K562 (cell line): ENCODE results near the gene GPR78.

Experiments used
- ATF2 ChIP-seq: sonication (generic); formaldehyde crosslinking; IDR thresholded peaks from 2 replicates; pipeline ENCODE4 v1.8.1; 2022; ENCODE audit warnings: missing genetic modification reagents
- CTCF ChIP-seq, 3 experiments: IDR thresholded peaks in 2 of 3; conservative IDR thresholded peaks in 1 of 3; 2 replicates each; pipeline ENCODE4 v1.5.1; 2011 to 2012; ENCODE audit warnings: low read length in 3 of 3, mild to moderate bottlenecking in 3 of 3, control low read depth in 2 of 3, improper control_type of control experiment in 1 of 3, inconsistent platforms in 1 of 3, low read depth in 1 of 3, mixed read lengths in 1 of 3, moderate library complexity in 1 of 3; ENCODE audit not compliant: insufficient read depth in 2 of 3
- FOXM1 ChIP-seq, 2 experiments: fragments of 450-650 bp in 1 of 2; sonication (generic) in 1 of 2; formaldehyde crosslinking in 1 of 2; IDR thresholded peaks; 2 replicates each; pipeline versions ENCODE4 v1.6.1 to v1.9.0; 2017 to 2022; ENCODE audit warnings: low read depth in 2 of 2, mild to moderate bottlenecking in 2 of 2, missing genetic modification reagents in 1 of 2, moderate library complexity in 1 of 2
- JUN ChIP-seq, 2 experiments: sonication (generic) in 1 of 2; formaldehyde crosslinking in 1 of 2; IDR thresholded peaks; 2 replicates each; pipeline versions ENCODE4 v1.6.1 to v1.8.0; 2012 to 2022; ENCODE audit warnings: borderline replicate concordance in 2 of 2, mild to moderate bottlenecking in 2 of 2, improper control_type of control experiment in 1 of 2, low read depth in 1 of 2, low read length in 1 of 2, missing genetic modification reagents in 1 of 2
- USF2 ChIP-seq: sonication (generic); formaldehyde crosslinking; IDR thresholded peaks from 2 replicates; pipeline ENCODE4 v1.5.0; 2020; ENCODE audit warnings: missing genetic modification reagents

DNA sequence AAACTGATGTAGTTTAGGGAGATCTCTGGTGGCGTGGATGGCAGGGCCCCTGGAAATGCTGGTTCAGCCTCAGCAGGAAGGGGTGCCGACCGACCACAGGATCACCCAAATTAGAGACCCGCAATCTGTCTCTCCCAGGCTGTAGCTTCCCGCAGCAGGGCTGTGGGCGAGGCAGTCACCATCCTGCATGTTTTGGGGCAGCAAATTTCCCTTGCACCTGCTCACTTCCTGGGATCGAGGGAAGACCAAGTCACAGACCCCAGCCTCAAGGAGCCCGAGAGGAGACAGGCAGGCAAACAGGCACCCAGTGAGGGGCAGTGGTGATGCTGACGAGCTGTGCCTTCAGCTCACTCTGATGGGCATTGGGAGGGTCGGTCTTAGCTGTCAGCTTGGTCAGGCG is 21.2 kb upstream of the GPR78 start:
- no peak for TF ChIP-seq JUN (IDR thresholded peaks at IDR 0.05; ENCODE audit: borderline replicate concordance, low read depth, low read length)
- TF ChIP-seq JUN (CRISPR knock-in tag; IDR thresholded peaks at IDR 0.05; ENCODE audit: borderline replicate concordance) = no peak
- TF ChIP-seq CTCF (IDR thresholded peaks at IDR 0.05 in 2 of 3, conservative IDR thresholded peaks at IDR 0.05 in 1 of 3; ENCODE audit: insufficient read depth in 2 of 3, low read depth in 1 of 3, low read length in 3 of 3) = no peak
- TF ChIP-seq ATF2 (CRISPR knock-in tag) = no peak
- TF ChIP-seq FOXM1 (IDR thresholded peaks at IDR 0.05; ENCODE audit: low read depth) = no peak
- TF ChIP-seq FOXM1 (CRISPR knock-in tag; IDR thresholded peaks at IDR 0.05; ENCODE audit: low read depth) = no peak
- TF ChIP-seq USF2 (CRISPR knock-in tag) = no peak
